Liver (tissue), 3 donors: ENCODE results near the gene LBHD1.

ENCODE experiments used
- ATF3 ChIP-seq: IDR thresholded peaks from 2 replicates; pipeline ENCODE4 v1.6.1; 2016; ENCODE audit warnings: antibody characterized with exemption
- CTCF ChIP-seq: fragments of 150-350 bp; IDR thresholded peaks from 2 replicates; pipeline ENCODE4 v1.5.1; 2017; ENCODE audit warnings: improper control_type of control experiment, low read depth, low read length; ENCODE audit not compliant: missing input control
- EGR1 ChIP-seq, 2 donors: IDR thresholded peaks; 2 replicates each; pipeline ENCODE4 v1.6.1; 2016 to 2018; ENCODE audit warnings: antibody characterized with exemption in 2 of 2, low read depth in 2 of 2
- GABPA ChIP-seq, 2 donors: IDR thresholded peaks in 1 of 2; conservative IDR thresholded peaks in 1 of 2; 2 replicates each; pipeline ENCODE4 v1.6.1; 2016; ENCODE audit warnings: antibody characterized with exemption in 2 of 2, mild to moderate bottlenecking in 1 of 2, moderate library complexity in 1 of 2
- HNF4A ChIP-seq, 2 donors: conservative IDR thresholded peaks; 2 replicates each; pipeline ENCODE4 v1.6.1; 2016; ENCODE audit warnings: antibody characterized with exemption in 2 of 2, mild to moderate bottlenecking in 2 of 2
- HNF4G ChIP-seq: IDR thresholded peaks from 2 replicates; pipeline ENCODE4 v1.6.1; 2016; ENCODE audit warnings: antibody characterized with exemption
- JUND ChIP-seq, 2 donors: IDR thresholded peaks; 2 replicates each; pipeline ENCODE4 v1.6.1; 2016; ENCODE audit warnings: antibody characterized with exemption in 2 of 2
- RAD21 ChIP-seq, 2 donors: IDR thresholded peaks; 2 replicates each; pipeline ENCODE4 v1.6.1; 2016; ENCODE audit warnings: antibody characterized with exemption in 2 of 2, mild to moderate bottlenecking in 2 of 2
- TAF1 ChIP-seq: conservative IDR thresholded peaks from 2 replicates; pipeline ENCODE4 v1.6.1; 2016; ENCODE audit warnings: antibody characterized with exemption, mild to moderate bottlenecking
- YY1 ChIP-seq: IDR thresholded peaks from 2 replicates; pipeline ENCODE4 v1.6.1; 2016; ENCODE audit warnings: antibody characterized with exemption, mild to moderate bottlenecking
- TF ChIP-seq, protein P1 (sequence below): IDR thresholded peaks from 2 replicates; pipeline ENCODE4 v1.6.1; 2016; ENCODE audit warnings: antibody characterized with exemption
- donor health status: healthy.
- donor health status: healthy.

GRCh38 chr11:62708392-62708791, 36.3 kb upstream of the LBHD1 start:
- TF ChIP-seq TAF1 (no peak), RAD21 (IDR thresholded peaks at IDR 0.05) (no peak), CTCF (no peak), ATF3 (no peak), HNF4G (no peak), YY1 (no peak), JUND (IDR thresholded peaks at IDR 0.05) (no peak), GABPA (IDR thresholded peaks at IDR 0.05 in 1 of 2, conservative IDR thresholded peaks at IDR 0.05 in 1 of 2) (no peak), HNF4A (conservative IDR thresholded peaks at IDR 0.05) (no peak), EGR1 (IDR thresholded peaks at IDR 0.05; ENCODE audit: low read depth in 2 of 2) (no peak)
- TF ChIP-seq, protein P1, sequence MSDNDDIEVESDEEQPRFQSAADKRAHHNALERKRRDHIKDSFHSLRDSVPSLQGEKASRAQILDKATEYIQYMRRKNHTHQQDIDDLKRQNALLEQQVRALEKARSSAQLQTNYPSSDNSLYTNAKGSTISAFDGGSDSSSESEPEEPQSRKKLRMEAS: no peak
